ENCODE measurements around the gene ZNF521. TPM values are rescaled to one million over a fixed set of nuclear protein-coding genes. Genes with fewer than 3 reads are reported as not detected.

ZNF521 gene
- total and polyA plus RNA-seq, 2 experiments from 2014 or later: 3.1 to 9.2 TPM

DNA sequence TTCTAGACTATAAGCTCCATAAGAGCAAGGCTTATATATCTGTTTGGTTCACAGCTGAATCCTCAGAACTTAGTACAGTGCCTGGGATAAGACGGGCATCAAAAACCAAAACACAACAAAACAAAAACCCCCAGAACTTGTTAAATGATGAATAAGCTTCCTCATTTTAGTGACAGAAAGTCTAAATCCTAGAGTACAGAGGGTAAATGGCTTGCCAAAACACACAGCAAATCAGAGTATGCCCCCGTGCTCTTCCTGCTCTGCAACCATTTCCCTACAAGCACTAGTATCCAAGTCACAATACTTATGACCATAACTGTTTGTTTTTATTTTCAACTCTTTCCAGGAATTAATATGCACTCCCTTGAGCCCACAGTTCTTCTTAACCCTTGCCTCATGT, 10.1 kb downstream of the ZNF521 start:
- H3F3A ChIP-seq (replicated peaks; ENCODE audit: low read depth): no peaks in the 10 kb centered on the region
- 0 out of 2 replicates have a peak, but pooled peaks cover 6% of the 10 kb centered on the region for H4K20me1 ChIP-seq (replicated peaks; ENCODE audit: insufficient read depth)
- DNase-seq (ENCODE audit: low spot score): no peak
- H3K4me3 ChIP-seq: no peak overlapping the region
- Mint-ChIP-seq H3K4me1 (peaks cover 13% of the 10 kb centered on the region; the same call in 2 of the 3 replicates), H3K4me3 (no peak overlapping the region), H3K27ac (no peak overlapping the region), H3K9me3 (no peaks in the 10 kb centered on the region), H3K36me3 (ENCODE audit: low read depth) (no peaks in the 10 kb centered on the region), H3K27me3 (ENCODE audit: insufficient read depth, low read depth, poor library complexity) (no peaks in the 10 kb centered on the region)
- no peaks in the 10 kb centered on the region for H3K79me2 ChIP-seq (replicated peaks; ENCODE audit: insufficient read depth)
- no peak overlapping the region for H3K4me2 ChIP-seq
- H3K9me2 ChIP-seq (ENCODE audit: insufficient read depth): no peaks in the 10 kb centered on the region
- TF ChIP-seq, protein P1, sequence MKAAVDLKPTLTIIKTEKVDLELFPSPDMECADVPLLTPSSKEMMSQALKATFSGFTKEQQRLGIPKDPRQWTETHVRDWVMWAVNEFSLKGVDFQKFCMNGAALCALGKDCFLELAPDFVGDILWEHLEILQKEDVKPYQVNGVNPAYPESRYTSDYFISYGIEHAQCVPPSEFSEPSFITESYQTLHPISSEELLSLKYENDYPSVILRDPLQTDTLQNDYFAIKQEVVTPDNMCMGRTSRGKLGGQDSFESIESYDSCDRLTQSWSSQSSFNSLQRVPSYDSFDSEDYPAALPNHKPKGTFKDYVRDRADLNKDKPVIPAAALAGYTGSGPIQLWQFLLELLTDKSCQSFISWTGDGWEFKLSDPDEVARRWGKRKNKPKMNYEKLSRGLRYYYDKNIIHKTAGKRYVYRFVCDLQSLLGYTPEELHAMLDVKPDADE (IDR thresholded peaks at IDR 0.05): no peak
- TF ChIP-seq ZNF114 (CRISPR knock-in tag; IDR thresholded peaks at IDR 0.05) (no peak), EZH2 (IDR thresholded peaks at IDR 0.05; ENCODE audit: low read depth, unreplicated experiment) (no peak), ZNF331 (CRISPR knock-in tag; IDR thresholded peaks at IDR 0.05; ENCODE audit: low read depth) (no peak), NANOG (IDR thresholded peaks at IDR 0.05; ENCODE audit: borderline replicate concordance) (no peak), POLR2AphosphoS5 (IDR thresholded peaks at IDR 0.05; ENCODE audit: low read depth) (no peak), JUNB (IDR thresholded peaks at IDR 0.05; ENCODE audit: unreplicated experiment) (no peak), STAT1 (IDR thresholded peaks at IDR 0.05; ENCODE audit: unreplicated experiment) (no peak), EZH2phosphoT487 (IDR thresholded peaks at IDR 0.05; ENCODE audit: unreplicated experiment) (no peak), CREB1 (CRISPR knock-in tag; IDR thresholded peaks at IDR 0.05; ENCODE audit: low read depth) (no peak)
- TF ChIP-seq, protein P2, sequence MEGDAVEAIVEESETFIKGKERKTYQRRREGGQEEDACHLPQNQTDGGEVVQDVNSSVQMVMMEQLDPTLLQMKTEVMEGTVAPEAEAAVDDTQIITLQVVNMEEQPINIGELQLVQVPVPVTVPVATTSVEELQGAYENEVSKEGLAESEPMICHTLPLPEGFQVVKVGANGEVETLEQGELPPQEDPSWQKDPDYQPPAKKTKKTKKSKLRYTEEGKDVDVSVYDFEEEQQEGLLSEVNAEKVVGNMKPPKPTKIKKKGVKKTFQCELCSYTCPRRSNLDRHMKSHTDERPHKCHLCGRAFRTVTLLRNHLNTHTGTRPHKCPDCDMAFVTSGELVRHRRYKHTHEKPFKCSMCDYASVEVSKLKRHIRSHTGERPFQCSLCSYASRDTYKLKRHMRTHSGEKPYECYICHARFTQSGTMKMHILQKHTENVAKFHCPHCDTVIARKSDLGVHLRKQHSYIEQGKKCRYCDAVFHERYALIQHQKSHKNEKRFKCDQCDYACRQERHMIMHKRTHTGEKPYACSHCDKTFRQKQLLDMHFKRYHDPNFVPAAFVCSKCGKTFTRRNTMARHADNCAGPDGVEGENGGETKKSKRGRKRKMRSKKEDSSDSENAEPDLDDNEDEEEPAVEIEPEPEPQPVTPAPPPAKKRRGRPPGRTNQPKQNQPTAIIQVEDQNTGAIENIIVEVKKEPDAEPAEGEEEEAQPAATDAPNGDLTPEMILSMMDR (conservative IDR thresholded peaks at IDR 0.05; ENCODE audit: low read depth in 2 of 2): no peak
- TF ChIP-seq, protein P3, sequence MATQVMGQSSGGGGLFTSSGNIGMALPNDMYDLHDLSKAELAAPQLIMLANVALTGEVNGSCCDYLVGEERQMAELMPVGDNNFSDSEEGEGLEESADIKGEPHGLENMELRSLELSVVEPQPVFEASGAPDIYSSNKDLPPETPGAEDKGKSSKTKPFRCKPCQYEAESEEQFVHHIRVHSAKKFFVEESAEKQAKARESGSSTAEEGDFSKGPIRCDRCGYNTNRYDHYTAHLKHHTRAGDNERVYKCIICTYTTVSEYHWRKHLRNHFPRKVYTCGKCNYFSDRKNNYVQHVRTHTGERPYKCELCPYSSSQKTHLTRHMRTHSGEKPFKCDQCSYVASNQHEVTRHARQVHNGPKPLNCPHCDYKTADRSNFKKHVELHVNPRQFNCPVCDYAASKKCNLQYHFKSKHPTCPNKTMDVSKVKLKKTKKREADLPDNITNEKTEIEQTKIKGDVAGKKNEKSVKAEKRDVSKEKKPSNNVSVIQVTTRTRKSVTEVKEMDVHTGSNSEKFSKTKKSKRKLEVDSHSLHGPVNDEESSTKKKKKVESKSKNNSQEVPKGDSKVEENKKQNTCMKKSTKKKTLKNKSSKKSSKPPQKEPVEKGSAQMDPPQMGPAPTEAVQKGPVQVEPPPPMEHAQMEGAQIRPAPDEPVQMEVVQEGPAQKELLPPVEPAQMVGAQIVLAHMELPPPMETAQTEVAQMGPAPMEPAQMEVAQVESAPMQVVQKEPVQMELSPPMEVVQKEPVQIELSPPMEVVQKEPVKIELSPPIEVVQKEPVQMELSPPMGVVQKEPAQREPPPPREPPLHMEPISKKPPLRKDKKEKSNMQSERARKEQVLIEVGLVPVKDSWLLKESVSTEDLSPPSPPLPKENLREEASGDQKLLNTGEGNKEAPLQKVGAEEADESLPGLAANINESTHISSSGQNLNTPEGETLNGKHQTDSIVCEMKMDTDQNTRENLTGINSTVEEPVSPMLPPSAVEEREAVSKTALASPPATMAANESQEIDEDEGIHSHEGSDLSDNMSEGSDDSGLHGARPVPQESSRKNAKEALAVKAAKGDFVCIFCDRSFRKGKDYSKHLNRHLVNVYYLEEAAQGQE (IDR thresholded peaks at IDR 0.05; ENCODE audit: unreplicated experiment): no peak
- TF ChIP-seq, protein P4, sequence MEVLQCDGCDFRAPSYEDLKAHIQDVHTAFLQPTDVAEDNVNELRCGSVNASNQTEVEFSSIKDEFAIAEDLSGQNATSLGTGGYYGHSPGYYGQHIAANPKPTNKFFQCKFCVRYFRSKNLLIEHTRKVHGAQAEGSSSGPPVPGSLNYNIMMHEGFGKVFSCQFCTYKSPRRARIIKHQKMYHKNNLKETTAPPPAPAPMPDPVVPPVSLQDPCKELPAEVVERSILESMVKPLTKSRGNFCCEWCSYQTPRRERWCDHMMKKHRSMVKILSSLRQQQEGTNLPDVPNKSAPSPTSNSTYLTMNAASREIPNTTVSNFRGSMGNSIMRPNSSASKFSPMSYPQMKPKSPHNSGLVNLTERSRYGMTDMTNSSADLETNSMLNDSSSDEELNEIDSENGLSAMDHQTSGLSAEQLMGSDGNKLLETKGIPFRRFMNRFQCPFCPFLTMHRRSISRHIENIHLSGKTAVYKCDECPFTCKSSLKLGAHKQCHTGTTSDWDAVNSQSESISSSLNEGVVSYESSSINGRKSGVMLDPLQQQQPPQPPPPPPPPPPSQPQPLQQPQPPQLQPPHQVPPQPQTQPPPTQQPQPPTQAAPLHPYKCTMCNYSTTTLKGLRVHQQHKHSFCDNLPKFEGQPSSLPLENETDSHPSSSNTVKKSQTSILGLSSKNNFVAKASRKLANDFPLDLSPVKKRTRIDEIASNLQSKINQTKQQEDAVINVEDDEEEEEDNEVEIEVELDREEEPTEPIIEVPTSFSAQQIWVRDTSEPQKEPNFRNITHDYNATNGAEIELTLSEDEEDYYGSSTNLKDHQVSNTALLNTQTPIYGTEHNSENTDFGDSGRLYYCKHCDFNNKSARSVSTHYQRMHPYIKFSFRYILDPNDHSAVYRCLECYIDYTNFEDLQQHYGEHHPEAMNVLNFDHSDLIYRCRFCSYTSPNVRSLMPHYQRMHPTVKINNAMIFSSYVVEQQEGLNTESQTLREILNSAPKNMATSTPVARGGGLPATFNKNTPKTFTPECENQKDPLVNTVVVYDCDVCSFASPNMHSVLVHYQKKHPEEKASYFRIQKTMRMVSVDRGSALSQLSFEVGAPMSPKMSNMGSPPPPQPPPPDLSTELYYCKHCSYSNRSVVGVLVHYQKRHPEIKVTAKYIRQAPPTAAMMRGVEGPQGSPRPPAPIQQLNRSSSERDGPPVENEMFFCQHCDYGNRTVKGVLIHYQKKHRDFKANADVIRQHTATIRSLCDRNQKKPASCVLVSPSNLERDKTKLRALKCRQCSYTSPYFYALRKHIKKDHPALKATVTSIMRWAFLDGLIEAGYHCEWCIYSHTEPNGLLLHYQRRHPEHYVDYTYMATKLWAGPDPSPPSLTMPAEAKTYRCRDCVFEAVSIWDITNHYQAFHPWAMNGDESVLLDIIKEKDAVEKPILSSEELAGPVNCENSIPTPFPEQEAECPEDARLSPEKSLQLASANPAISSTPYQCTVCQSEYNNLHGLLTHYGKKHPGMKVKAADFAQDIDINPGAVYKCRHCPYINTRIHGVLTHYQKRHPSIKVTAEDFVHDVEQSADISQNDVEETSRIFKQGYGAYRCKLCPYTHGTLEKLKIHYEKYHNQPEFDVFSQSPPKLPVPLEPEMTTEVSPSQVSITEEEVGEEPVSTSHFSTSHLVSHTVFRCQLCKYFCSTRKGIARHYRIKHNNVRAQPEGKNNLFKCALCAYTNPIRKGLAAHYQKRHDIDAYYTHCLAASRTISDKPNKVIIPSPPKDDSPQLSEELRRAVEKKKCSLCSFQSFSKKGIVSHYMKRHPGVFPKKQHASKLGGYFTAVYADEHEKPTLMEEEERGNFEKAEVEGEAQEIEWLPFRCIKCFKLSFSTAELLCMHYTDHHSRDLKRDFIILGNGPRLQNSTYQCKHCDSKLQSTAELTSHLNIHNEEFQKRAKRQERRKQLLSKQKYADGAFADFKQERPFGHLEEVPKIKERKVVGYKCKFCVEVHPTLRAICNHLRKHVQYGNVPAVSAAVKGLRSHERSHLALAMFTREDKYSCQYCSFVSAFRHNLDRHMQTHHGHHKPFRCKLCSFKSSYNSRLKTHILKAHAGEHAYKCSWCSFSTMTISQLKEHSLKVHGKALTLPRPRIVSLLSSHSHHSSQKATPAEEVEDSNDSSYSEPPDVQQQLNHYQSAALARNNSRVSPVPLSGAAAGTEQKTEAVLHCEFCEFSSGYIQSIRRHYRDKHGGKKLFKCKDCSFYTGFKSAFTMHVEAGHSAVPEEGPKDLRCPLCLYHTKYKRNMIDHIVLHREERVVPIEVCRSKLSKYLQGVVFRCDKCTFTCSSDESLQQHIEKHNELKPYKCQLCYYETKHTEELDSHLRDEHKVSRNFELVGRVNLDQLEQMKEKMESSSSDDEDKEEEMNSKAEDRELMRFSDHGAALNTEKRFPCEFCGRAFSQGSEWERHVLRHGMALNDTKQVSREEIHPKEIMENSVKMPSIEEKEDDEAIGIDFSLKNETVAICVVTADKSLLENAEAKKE (CRISPR knock-in tag; IDR thresholded peaks at IDR 0.05): no peak
- no peaks in the 10 kb centered on the region for H3K4me1 ChIP-seq (ENCODE audit: insufficient read depth)
- peaks cover 7% of the 10 kb centered on the region for H3K27me3 ChIP-seq (ENCODE audit: insufficient read depth)
- no peak for ATAC-seq
- H2AFZ ChIP-seq: no peak overlapping the region
- no peak overlapping the region for H3K27ac ChIP-seq (ENCODE audit: low read depth)
- H3K36me3 ChIP-seq (ENCODE audit: insufficient read depth): no peaks in the 10 kb centered on the region

Measured in GM23338 (cell line).